VCaP (cell line): Measurements from ENCODE around the gene ZBTB7C.

ENCODE experiments used
- H3K27ac ChIP-seq: fragments of 450-650 bp; 2 replicates; pipeline ENCODE4 v1.5.1; 2017
- CTCF ChIP-seq: fragments of 450-650 bp; conservative IDR thresholded peaks from 2 replicates; pipeline ENCODE4 v1.5.1; 2017; ENCODE audit warnings: mild to moderate bottlenecking, moderate library complexity

Gene ZBTB7C

GRCh38 chr18:48106498-48106897, 302.7 kb downstream of the ZBTB7C start:
- no peak for TF ChIP-seq CTCF
- peak overlapping the region; percentile 57; the same call in 1 of the 2 replicates for H3K27ac ChIP-seq

GRCh38 chr18:48105317-48105716, 303.9 kb downstream of the ZBTB7C start:
- H3K27ac ChIP-seq, result no peak overlapping the region
- TF ChIP-seq CTCF, result no peak

GRCh38 chr18:48104705-48105104, 304.5 kb downstream of the ZBTB7C start:
- H3K27ac ChIP-seq, result no peak overlapping the region
- no peak for TF ChIP-seq CTCF

GRCh38 chr18:48100651-48101165, 308.5 kb downstream of the ZBTB7C start:
- no peak for TF ChIP-seq CTCF
- no peak overlapping the region for H3K27ac ChIP-seq

- no peak overlapping the region for H3K27ac ChIP-seq
- no peak for TF ChIP-seq CTCF
These were observed 309.0 kb downstream of the ZBTB7C start for GRCh38 chr18:48100165-48100575.

GRCh38 chr18:48099481-48100164, 309.6 kb downstream of the ZBTB7C start:
- no peak overlapping the region for H3K27ac ChIP-seq
- TF ChIP-seq CTCF, result no peak

- no peak overlapping the region for H3K27ac ChIP-seq
- no peak for TF ChIP-seq CTCF
These were observed 310.6 kb downstream of the ZBTB7C start for GRCh38 chr18:48098538-48098937.
